ENCODE data around the gene MINDY4B. TPM values are rescaled to one million over a fixed set of nuclear protein-coding genes. Genes with fewer than 3 reads are reported as not detected.

The MINDY4B gene
- total and polyA plus RNA-seq, 10 of the 15 experiments (the other 5 are each of a cell fraction or from before 2014, with no cell fraction given): not detected

DNA sequence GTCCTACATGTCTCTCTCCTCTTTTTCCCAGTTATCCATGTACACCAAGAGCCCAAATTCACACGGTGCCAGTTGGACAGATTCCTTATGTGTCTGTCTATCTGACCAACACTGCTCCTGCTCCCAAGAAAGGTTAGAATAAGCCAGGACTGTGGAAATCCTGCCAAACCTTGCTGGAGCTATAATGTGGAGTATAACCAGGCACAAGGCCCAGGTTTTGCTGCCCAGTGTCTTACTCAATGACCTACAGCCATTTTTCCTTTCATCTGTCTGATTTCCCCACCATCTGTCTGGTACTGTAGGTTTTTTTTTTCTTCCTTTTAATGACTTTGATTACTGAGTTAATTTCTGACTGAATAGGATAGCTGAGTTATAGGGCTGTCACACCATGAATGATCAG, 26.5 kb upstream of the MINDY4B start (continued):
- TF ChIP-seq, protein P1, sequence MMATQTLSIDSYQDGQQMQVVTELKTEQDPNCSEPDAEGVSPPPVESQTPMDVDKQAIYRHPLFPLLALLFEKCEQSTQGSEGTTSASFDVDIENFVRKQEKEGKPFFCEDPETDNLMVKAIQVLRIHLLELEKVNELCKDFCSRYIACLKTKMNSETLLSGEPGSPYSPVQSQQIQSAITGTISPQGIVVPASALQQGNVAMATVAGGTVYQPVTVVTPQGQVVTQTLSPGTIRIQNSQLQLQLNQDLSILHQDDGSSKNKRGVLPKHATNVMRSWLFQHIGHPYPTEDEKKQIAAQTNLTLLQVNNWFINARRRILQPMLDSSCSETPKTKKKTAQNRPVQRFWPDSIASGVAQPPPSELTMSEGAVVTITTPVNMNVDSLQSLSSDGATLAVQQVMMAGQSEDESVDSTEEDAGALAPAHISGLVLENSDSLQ (IDR thresholded peaks at IDR 0.05): no peak
- no peak for TF ChIP-seq CHD1 (IDR thresholded peaks at IDR 0.05; ENCODE audit: low read depth, low read length)

DNA sequence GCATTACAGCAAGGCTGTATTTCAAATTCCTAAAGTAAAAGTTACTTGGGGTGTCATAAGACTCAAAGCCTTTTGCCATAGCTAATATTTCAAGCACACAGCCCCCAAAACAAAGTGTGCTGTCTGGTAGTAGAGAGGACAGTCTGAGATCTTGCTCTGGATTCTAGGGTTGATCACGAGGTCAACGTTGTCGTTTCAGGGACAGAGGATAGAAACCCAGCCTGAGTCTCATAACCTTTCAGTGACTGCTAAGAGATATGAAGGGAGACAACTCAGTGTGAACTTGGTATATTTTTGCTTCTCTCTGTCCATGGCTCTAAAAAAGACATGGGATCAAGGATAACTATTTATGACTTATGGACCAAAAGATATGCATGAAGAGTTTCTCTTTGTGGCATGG, 25.6 kb upstream of the MINDY4B start:
- no peaks in the 10 kb centered on the region for H3K9me3 ChIP-seq (replicated peaks; ENCODE audit: control insufficient read depth, insufficient read depth, low read length)
- no TSS peak for BruUV-seq (replicated peaks)
- H3K27ac ChIP-seq (ENCODE audit: control insufficient read depth, insufficient read depth): no peak overlapping the region
- H3K4me2 ChIP-seq (ENCODE audit: control insufficient read depth, insufficient read depth): no peak overlapping the region
- in situ Hi-C loops (cut with MboI): no loop called here
- DNase-seq (ENCODE audit: low read depth, low spot score) (no peak), FAIRE-seq (no peak), ATAC-seq (no peak)
- no peaks in the 10 kb centered on the region for H3K36me3 ChIP-seq (ENCODE audit: control insufficient read depth in 2 of 2, insufficient read depth in 2 of 2, low read length in 1 of 2)
- TF ChIP-seq CBFB (IDR thresholded peaks at IDR 0.05; ENCODE audit: low read depth) (no peak), ESRRA (IDR thresholded peaks at IDR 0.05; ENCODE audit: low read length) (no peak)
- H4K20me1 ChIP-seq (ENCODE audit: control insufficient read depth, insufficient read depth): no peaks in the 10 kb centered on the region
- intact Hi-C loops (cut with micrococcal nuclease; ENCODE audit: unreplicated experiment): no loop called here
- ChIA-PET CTCF (no interaction called here), RAD21 (ENCODE audit: unreplicated experiment) (no interaction called here), SMC1A (ENCODE audit: uncharacterized antibody, unreplicated experiment) (no interaction called here), POLR2A (no interaction called here)
- no peaks in the 10 kb centered on the region for H3K4me1 ChIP-seq (ENCODE audit: control insufficient read depth, insufficient read depth, low read length)
- WGBS (ENCODE audit: insufficient coverage, insufficient replicate concordance, low lambda C conversion rate, missing lambda C conversion rate): 29% methylated on average over 3 of the region's 3 CpGs
- H2AFZ ChIP-seq (ENCODE audit: control insufficient read depth, low read depth, low read length): no peak overlapping the region
- H3K27me3 ChIP-seq (replicated peaks in 1 of 2; ENCODE audit: control insufficient read depth in 2 of 2, insufficient read depth in 2 of 2, low read length in 1 of 2): peaks cover 0 to 2% of the 10 kb centered on the region in 2 experiments; a peak in 2 of 4 replicates
- no peaks in the 10 kb centered on the region for H3K79me2 ChIP-seq (ENCODE audit: control insufficient read depth, insufficient read depth, low read length)
- H3K4me3 ChIP-seq: no peak overlapping the region
- H3K9ac ChIP-seq (ENCODE audit: control insufficient read depth, insufficient read depth, low read length): no peak overlapping the region

DNA sequence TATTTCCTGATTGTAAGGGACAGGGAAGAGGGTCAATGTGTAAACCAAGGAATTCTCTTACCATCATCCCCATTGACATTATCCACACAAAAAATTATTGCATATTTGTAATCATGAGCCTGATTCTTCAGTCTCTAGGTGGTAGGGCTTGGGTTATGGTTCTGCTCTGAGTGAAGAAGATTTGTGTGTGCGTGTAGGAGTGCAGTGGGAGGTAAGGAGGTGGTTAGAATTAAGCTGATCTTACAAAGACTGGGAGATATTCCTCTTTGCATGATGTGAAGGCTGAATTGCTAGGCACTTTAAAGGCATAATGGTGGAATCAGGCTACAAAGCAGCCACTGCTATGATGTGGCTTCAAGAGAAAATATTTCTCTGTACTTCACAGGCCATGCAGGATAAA, 23.0 kb upstream of the MINDY4B start:
- no peaks in the 10 kb centered on the region for H3K4me1 ChIP-seq (ENCODE audit: control insufficient read depth, insufficient read depth, low read length)
- FAIRE-seq: no peak
- ChIA-PET CTCF (interaction anchor here (3.4 kb wide), 1 partner anchor 218 kb away, joined by 11 read pairs; no protein-coding TSS in a partner anchor), POLR2A (no interaction called here), RAD21 (ENCODE audit: unreplicated experiment) (no interaction called here), SMC1A (ENCODE audit: uncharacterized antibody, unreplicated experiment) (no interaction called here)
- no TSS peak for BruUV-seq (replicated peaks)
- H3K36me3 ChIP-seq (ENCODE audit: control insufficient read depth in 2 of 2, insufficient read depth in 2 of 2, low read length in 1 of 2): no peaks in the 10 kb centered on the region
- intact Hi-C loops (cut with micrococcal nuclease; ENCODE audit: unreplicated experiment): loop anchor here (5.0 kb wide), 1 partner anchor 354 kb away; no protein-coding TSS in a partner anchor
- no peaks in the 10 kb centered on the region for H4K20me1 ChIP-seq (ENCODE audit: control insufficient read depth, insufficient read depth)
- 53% methylated on average over 1 of the region's 1 CpG for WGBS (ENCODE audit: insufficient coverage, insufficient replicate concordance, low lambda C conversion rate, missing lambda C conversion rate)
- no peak overlapping the region for H3K4me2 ChIP-seq (ENCODE audit: control insufficient read depth, insufficient read depth)
- H3K4me3 ChIP-seq: no peak overlapping the region
- H2AFZ ChIP-seq (ENCODE audit: control insufficient read depth, low read depth, low read length): no peak overlapping the region
- no peak for ATAC-seq
- H3K79me2 ChIP-seq (ENCODE audit: control insufficient read depth, insufficient read depth, low read length): no peaks in the 10 kb centered on the region
- H3K9me3 ChIP-seq (replicated peaks; ENCODE audit: control insufficient read depth, insufficient read depth, low read length): no peaks in the 10 kb centered on the region
- H3K27ac ChIP-seq (ENCODE audit: control insufficient read depth, insufficient read depth): no peak overlapping the region
- H3K27me3 ChIP-seq (replicated peaks in 1 of 2; ENCODE audit: control insufficient read depth in 2 of 2, insufficient read depth in 2 of 2, low read length in 1 of 2): peaks cover 0 to 2% of the 10 kb centered on the region in 2 experiments; a peak in 2 of 4 replicates
- no peak overlapping the region for H3K9ac ChIP-seq (ENCODE audit: control insufficient read depth, insufficient read depth, low read length)
- DNase-seq (ENCODE audit: low read depth, low spot score): no peak
- in situ Hi-C loops (cut with MboI): loop anchor here (10.0 kb wide), 1 partner anchor 217 kb away; no protein-coding TSS in a partner anchor
- TF ChIP-seq NFIC (IDR thresholded peaks at IDR 0.05; ENCODE audit: low read depth, low read length) (no peak), DPF2 (IDR thresholded peaks at IDR 0.05) (no peak), SIX5 (IDR thresholded peaks at IDR 0.05; ENCODE audit: low read depth, low read length, severe bottlenecking) (no peak), KLF5 (IDR thresholded peaks at IDR 0.05; ENCODE audit: partially characterized antibody) (no peak), RUNX3 (IDR thresholded peaks at IDR 0.05; ENCODE audit: low read length) (no peak), GATAD2B (conservative IDR thresholded peaks at IDR 0.05; ENCODE audit: low read depth) (no peak), ETV6 (conservative IDR thresholded peaks at IDR 0.05 in 1 of 2, IDR thresholded peaks at IDR 0.05 in 1 of 2; ENCODE audit: borderline replicate concordance in 1 of 2, low read depth in 1 of 2) (no peak), MTA2 (IDR thresholded peaks at IDR 0.05; ENCODE audit: low read depth) (no peak), RBBP5 (conservative IDR thresholded peaks at IDR 0.05) (no peak)
- TF ChIP-seq, protein P2, sequence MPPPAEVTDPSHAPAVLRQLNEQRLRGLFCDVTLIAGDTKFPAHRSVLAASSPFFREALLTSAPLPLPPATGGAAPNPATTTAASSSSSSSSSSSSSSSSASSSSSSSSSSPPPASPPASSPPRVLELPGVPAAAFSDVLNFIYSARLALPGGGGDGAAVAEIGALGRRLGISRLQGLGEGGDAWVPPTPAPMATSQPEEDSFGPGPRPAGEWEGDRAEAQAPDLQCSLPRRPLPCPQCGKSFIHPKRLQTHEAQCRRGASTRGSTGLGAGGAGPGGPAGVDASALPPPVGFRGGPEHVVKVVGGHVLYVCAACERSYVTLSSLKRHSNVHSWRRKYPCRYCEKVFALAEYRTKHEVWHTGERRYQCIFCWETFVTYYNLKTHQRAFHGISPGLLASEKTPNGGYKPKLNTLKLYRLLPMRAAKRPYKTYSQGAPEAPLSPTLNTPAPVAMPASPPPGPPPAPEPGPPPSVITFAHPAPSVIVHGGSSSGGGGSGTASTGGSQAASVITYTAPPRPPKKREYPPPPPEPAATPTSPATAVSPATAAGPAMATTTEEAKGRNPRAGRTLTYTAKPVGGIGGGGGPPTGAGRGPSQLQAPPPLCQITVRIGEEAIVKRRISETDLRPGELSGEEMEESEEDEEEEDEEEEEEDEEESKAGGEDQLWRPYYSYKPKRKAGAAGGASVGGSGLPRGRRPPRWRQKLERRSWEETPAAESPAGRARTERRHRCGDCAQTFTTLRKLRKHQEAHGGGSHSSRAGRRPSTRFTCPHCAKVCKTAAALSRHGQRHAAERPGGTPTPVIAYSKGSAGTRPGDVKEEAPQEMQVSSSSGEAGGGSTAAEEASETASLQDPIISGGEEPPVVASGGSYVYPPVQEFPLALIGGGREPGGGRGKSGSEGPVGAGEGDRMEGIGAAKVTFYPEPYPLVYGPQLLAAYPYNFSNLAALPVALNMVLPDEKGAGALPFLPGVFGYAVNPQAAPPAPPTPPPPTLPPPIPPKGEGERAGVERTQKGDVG (CRISPR knock-in tag; IDR thresholded peaks at IDR 0.05): no peak

All from GM12878 (cell line).